GM21786 (cell line): Measurements from ENCODE around the gene TMEM63C.
"Not testable (repeated sequence)": the region's sequence is repeated elsewhere in the genome, so short reads cannot be mapped to it uniquely, and the experiment has no call there.

Experiments
- ATAC-seq: cut with Tn5 transposase; IDR thresholded peaks from one replicate; pipeline ENCODE4 v1.9.1; 2021; ENCODE audit not compliant: unreplicated experiment

TMEM63C gene

GRCh38 chr14:77273796-77274195 is 92.2 kb downstream of the TMEM63C start:
- ATAC-seq, result no peak

GRCh38 chr14:77275041-77275580 is 93.5 kb downstream of the TMEM63C start:
- no peak for ATAC-seq

- no peak for ATAC-seq
Observed at GRCh38 chr14:77275601-77276017, 94.0 kb downstream of the TMEM63C start.

- no peak for ATAC-seq
Observed at GRCh38 chr14:77276295-77276935, 94.8 kb downstream of the TMEM63C start.

GRCh38 chr14:77276959-77277358 is 95.4 kb downstream of the TMEM63C start:
- ATAC-seq, result no peak

DNA sequence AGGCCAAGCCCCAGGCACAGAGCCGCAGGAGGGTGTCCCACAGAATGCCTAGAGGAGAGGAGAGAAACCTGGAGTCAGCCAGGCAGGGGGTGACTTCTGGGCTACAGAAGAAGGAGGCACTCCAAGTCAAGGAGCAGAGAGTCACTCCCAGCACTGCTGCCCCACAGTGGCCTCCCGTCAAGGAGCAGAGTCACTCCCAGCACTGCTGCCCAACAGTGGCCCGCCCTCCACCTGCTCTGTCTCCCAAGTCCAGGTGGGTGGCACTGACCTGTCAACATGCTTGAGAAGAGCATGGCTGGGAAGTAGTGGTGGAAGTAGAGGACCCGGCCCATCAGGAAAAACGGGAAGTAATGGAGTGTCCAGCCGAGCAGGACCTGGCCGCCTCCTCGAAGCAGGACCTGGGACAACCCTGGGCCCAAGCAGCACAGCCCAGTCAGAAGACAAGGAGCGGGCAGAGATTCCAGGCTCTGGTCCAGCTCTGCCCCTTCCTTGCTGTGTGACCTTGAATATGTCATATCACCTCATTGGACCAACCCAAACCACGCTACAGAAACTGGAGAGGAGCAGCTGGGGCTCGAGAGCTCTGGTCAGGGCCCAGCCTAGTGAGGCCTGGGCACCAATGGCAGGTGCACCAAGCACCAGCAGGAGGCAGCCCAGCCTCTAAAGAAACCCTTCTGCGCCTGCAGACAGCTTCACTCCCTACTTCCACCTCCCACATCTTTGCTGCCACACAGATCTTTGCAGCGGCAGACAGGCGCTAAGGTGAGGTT is 97.0 kb downstream of the TMEM63C start:
- no peak for ATAC-seq

DNA sequence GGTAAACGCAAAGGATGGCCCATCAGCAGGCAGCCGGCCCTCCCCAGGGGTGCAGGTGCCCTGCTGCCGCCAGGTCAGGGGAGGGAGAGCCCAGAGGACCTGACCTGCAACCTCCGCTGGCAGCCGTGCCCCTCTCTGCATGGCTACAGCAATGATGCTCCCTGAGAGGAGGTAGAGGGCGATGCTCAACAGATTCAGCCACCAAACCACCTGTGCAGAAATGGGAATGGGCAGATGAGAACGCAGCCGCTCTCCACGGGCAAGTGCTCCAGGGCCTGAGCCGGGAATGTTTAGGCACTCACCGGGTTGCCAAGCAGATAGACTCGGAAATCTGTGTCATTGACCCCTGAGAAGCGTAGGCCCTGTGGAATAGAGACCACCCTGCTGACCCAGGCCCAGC is 98.1 kb downstream of the TMEM63C start:
- ATAC-seq, result no peak

DNA sequence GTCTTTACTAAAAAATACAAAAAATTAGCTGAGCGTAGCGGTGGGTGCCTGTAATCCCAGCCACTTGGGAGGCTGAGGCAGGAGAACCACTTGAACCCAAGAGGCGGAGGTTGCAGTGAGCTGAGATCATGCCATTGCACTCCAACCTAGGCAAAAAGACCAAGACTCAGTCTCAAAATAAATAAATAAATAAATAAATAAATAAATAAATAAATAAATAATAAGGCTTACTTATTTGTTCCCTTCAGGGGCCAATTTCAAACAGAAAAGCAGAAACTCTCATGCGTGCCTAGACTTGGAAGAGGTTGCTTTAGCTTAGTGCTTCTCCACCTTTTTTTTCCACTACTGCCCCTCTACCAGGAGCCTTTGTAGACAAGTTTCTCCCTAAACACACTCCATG is 99.3 kb downstream of the TMEM63C start:
- not testable (repeated sequence) for ATAC-seq

DNA sequence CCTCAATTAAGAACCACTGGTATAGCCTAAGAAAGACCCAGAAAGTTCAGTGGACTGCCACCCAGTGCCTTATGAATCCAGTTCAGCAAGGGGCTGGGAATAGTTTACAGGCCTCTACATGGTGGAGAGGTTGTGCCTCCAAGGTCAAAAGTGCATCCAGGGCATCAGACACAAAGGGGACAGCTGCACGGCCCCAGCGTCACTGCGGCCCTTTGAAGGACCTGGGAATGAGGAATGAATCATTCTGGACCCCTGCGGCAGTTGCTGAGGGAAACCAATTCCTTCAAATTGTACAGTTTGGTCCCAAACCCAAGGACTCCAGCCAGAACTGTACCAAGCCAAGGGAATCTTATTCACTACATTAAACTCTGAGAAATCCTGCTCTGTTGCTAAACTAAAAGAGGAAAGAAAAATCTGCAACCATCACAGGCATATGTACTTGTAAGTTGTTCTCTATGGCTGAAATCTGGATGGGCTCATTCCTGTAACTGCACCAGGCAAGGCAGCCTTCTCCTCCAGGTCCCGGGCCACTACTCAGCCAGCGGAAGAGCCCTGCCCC is 100.3 kb downstream of the TMEM63C start:
- no peak for ATAC-seq

DNA sequence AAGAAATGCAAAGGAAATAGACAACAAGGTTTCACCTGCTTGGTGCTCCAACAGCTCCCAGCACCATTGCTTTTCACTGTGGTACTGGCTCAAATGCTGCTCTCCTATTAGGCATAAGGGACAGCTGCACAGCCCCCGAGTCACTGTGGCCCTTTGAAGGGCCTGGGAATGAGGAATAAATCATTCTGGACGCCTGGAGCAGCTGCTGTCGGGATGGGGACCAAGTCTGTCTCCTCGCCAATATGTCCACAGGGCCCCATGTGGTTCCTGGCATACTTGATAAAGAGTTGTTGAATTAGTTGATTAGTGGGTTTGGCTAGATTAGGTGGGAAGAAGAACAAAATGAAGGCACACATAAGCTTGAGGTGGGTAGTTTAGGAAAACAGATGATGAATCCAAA is 102.5 kb downstream of the TMEM63C start:
- ATAC-seq, result no peak

DNA sequence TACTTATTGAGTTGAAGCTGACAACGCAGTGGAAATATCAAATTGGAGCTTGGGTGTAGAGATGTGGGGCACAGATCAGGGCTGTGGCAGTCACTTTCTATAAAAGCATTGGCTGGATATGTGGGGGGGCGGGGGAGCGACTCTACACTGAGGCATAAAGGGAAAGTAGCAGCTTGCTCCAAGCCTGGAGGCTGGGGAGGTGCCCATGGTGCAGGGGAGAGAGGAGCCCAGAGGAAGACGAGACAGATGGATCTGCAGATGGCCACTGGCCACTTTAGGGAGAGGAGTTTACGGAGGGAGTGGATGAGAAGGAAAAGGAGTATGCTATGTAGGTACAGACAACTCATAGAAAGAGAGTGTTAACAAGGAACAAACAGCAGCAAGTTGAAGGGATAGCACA is 102.9 kb downstream of the TMEM63C start:
- ATAC-seq, result no peak

DNA sequence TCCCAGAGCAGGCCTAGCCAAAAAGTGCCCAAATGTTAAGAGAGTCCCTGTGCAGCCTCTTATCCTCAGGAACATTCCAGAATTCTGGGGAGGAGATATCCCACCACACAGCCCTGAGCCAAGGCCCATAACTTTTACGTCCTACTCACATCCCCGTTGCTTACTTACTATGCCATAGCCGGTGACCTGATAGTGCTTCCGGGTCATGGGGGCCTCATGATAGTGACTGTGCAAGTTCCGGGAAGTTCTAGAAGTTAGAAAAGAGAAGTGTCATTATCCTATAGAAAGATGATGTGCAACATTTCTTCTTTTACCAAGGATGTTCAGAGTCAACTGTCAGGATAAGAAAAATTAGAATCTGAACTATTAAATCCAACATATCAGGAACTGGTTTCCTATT is 105.0 kb downstream of the TMEM63C start:
- ATAC-seq, result no peak

- ATAC-seq, result no peak
Observed at GRCh38 chr14:77290705-77291104, 109.1 kb downstream of the TMEM63C start.

GRCh38 chr14:77296155-77296554 is 114.6 kb downstream of the TMEM63C start:
- no peak for ATAC-seq

- ATAC-seq, result no peak
Observed at GRCh38 chr14:77296906-77297305, 115.3 kb downstream of the TMEM63C start.

DNA sequence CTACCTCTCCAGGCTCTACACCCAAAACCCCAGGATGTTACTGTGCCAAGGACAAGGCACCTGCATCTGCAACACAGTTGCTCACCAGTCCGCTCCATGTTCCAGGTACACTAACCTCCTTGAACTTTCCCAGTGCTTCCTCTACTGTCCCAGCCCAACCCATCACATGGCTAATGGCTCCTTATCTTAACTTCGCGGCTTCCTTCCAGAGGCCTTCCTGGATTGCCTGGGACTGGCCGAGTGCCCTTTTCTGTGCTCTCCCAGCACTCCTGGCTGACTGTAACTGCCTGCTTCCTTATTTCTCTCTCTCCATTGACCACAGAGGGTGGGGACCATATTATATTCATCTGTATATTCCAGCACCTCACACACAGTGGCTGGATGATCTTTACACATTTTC is 118.2 kb downstream of the TMEM63C start:
- ATAC-seq, result no peak

GRCh38 chr14:77301103-77301502 is 119.5 kb downstream of the TMEM63C start:
- ATAC-seq, result no peak

GRCh38 chr14:77302926-77303325 is 121.3 kb downstream of the TMEM63C start:
- no peak for ATAC-seq

GRCh38 chr14:77303417-77304156 is 122.0 kb downstream of the TMEM63C start:
- peak; percentile 50 for ATAC-seq

GRCh38 chr14:77305696-77306095 is 124.1 kb downstream of the TMEM63C start:
- ATAC-seq, result no peak

GRCh38 chr14:77306416-77306815 is 124.8 kb downstream of the TMEM63C start:
- no peak for ATAC-seq
